ENCODE data around the gene HLA-DMB. TPM values are rescaled to one million over a fixed set of nuclear protein-coding genes. Genes with fewer than 3 reads are reported as not detected.

HLA-DMB gene
- total RNA-seq = 10 to 100 TPM; 16.9 to 29.4 (median 22.4) TPM

DNA sequence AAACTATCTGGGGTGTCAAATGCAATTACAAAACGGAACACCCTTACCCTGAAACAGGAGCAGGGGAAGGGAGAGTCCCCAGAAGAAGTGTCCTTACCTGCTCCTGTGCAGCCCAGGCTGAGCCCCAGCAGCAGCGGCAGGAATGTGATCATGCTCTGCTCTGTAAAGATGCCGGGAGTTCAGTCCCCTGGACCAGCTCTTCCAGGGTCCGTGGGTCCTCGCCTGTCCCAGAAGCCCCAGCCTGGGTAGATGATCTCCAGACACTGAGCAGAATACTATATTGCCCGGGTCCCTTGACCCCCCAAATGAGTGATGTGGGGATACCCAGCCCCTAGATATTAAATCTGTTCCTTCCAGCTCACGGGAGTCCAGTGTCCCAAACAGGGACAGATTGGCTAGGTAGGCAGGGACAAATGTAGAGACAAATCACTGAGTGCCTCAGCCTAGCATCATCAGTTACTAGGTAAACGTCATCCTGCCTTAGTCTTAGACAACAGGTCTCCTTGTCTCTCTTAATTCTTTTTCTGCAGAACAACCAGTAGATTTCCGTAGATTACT, at the start of gene HLA-DMB:
TSS of gene HLA-DMB (minus strand) at position 373 of the 558 bp plus-strand sequence. CDS start at position 152, 221 bp downstream.
- H3K9me3 ChIP-seq = no peaks in the 10 kb centered on the region
- H3K4me1 ChIP-seq = no peaks in the 10 kb centered on the region
- DNase-seq = peak in 1 of 2 donors; percentile 59
- no peaks in the 10 kb centered on the region for H3K27me3 ChIP-seq
- TF ChIP-seq POLR2A (IDR thresholded peaks at IDR 0.05) = peak; percentile 23 to 71
- TF ChIP-seq, protein P1, sequence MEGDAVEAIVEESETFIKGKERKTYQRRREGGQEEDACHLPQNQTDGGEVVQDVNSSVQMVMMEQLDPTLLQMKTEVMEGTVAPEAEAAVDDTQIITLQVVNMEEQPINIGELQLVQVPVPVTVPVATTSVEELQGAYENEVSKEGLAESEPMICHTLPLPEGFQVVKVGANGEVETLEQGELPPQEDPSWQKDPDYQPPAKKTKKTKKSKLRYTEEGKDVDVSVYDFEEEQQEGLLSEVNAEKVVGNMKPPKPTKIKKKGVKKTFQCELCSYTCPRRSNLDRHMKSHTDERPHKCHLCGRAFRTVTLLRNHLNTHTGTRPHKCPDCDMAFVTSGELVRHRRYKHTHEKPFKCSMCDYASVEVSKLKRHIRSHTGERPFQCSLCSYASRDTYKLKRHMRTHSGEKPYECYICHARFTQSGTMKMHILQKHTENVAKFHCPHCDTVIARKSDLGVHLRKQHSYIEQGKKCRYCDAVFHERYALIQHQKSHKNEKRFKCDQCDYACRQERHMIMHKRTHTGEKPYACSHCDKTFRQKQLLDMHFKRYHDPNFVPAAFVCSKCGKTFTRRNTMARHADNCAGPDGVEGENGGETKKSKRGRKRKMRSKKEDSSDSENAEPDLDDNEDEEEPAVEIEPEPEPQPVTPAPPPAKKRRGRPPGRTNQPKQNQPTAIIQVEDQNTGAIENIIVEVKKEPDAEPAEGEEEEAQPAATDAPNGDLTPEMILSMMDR (IDR thresholded peaks at IDR 0.05) = no peak
- H3K27ac ChIP-seq = peak within 1 kb of the TSS; percentile 49 to 78
- H3K36me3 ChIP-seq = no peaks in the 10 kb centered on the region
- intact Hi-C loops (cut with DNase I; ENCODE audit: low total_unique reads) = no loop called here
- peak within 1 kb of the TSS; percentile 5 to 14 for H3K4me3 ChIP-seq

DNA sequence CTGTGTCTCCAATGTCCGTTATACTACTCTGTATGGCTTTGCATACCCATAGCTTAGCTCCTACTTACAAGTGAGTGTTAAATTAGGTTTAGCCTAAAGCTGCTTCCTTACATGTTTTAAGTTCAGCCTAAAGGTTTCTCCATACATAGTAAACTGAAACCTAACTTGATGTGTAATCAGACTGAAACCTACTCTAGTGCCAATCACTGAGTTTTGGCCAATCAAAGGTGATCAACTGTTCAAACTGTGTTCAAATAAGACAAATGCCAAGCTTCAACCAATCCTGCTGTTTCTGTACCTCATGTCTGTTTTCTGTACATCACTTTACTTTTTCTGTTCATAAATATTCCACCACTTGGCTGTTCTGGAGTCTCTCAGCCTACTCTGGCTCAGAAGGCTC, 48.5 kb upstream of the HLA-DMB start:
- no peak for TF ChIP-seq POLR2A (IDR thresholded peaks at IDR 0.05)
- TF ChIP-seq, protein P1 (IDR thresholded peaks at IDR 0.05) = no peak
- intact Hi-C loops (cut with DNase I; ENCODE audit: low total_unique reads) = loop anchor here (5.0 to 10.0 kb wide), 3 partner anchors 55 to 107 kb away; no protein-coding TSS in a partner anchor
- Histone ChIP-seq H3K9me3 (no peaks in the 10 kb centered on the region), H3K4me3 (no peak overlapping the region), H3K27me3 (no peaks in the 10 kb centered on the region), H3K36me3 (no peaks in the 10 kb centered on the region), H3K27ac (no peak overlapping the region), H3K4me1 (no peaks in the 10 kb centered on the region)
- no peak for DNase-seq

DNA sequence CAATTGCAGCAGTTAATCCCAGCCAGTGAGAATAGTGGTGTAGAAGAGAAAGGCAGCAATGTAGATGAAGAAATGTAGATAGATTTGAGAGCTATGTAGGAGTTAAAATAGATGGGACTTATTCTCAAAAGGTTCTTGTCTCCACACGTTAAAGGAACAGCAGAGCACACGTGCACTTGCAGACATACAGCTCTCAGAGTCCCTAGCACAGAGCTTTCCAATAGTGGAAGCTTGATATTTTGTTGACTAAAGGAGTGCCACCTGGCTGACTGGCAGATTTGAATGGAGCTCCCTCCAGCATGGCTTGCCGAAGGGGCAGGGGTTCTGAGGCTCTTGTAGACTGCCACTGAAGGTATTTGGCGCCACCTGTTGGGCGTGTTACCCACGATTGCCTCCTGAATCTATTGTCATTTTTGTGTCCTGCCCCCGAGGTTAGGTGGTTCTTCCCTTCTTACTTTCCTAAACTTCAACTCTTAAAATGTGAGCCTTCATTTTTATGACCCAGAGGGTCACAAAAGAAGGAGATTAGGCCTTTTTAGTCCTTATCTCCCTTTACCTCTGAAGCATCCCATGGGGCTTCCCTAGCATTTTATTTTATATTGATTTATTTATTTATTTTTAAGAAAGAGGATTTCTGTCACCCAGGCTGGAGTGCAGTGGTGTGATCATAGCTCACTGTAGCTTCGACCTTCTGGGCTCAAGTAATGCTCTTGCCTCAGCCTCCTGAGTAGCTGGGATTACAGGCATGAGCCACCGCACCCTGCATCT, 44.0 kb upstream of the HLA-DMB start:
- TF ChIP-seq, protein P1 (IDR thresholded peaks at IDR 0.05) = peak; percentile 91 to 94 (median 93)
- TF ChIP-seq POLR2A (IDR thresholded peaks at IDR 0.05) = no peak
- no peak overlapping the region for H3K27ac ChIP-seq
- no peak overlapping the region for H3K4me3 ChIP-seq
- H3K4me1 ChIP-seq = no peaks in the 10 kb centered on the region
- H3K27me3 ChIP-seq = no peaks in the 10 kb centered on the region
- intact Hi-C loops (cut with DNase I; ENCODE audit: low total_unique reads) = loop anchor here (5.0 to 10.0 kb wide), 3 partner anchors 50 to 103 kb away; no protein-coding TSS in a partner anchor
- no peaks in the 10 kb centered on the region for H3K36me3 ChIP-seq
- DNase-seq = peak; percentile 87 to 93
- no peaks in the 10 kb centered on the region for H3K9me3 ChIP-seq

DNA sequence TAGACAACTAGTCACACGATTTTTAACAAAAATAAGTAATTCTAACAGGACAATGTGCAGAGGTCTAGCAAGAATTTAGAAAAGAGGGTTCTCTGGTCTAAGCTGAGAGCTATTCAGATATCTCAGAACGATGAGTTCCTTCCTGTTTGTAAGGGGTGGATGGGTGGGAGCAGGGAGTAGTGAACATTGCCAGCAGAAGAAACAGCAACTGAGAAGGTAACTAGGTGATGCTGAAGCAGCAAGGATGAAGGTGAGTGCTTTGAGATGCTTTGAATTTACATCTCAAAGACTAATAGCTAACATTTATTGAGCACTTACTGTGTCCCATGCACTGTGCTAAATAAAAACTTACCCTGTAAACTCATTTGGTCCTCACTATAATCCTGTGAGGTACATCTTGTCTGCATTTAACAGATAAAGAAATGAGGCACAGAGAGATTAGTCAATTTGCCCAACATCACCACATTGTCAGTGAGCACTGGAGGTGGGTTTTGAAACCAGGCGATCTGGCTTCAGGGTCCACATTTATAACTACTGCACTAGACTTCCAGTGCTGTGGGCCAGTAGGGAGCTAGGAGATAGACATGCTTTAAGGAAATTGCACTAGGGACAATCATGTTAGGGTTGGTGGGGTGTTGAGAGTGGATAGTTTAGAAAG, 43.3 kb upstream of the HLA-DMB start:
- Histone ChIP-seq H3K27me3 (no peaks in the 10 kb centered on the region), H3K27ac (no peak overlapping the region), H3K4me1 (no peaks in the 10 kb centered on the region), H3K36me3 (no peaks in the 10 kb centered on the region), H3K9me3 (no peaks in the 10 kb centered on the region), H3K4me3 (no peak overlapping the region)
- DNase-seq = no peak
- intact Hi-C loops (cut with DNase I; ENCODE audit: low total_unique reads) = loop anchor here (10.0 kb wide), 1 partner anchor 49 kb away; no protein-coding TSS in a partner anchor
- TF ChIP-seq, protein P1 (IDR thresholded peaks at IDR 0.05) = no peak

All from uterus (tissue), 4 donors.